DMS79 treated with DMSO at 0.1 percent for 48 hours (cell line): Measurements from ENCODE around the gene AQP10.
A peak's percentile ranks its signal among the peaks of the same experiment; 100 is the strongest.
"Not testable (repeated sequence)": the region's sequence is repeated elsewhere in the genome, so short reads cannot be mapped to it uniquely, and the experiment has no call there.

ENCODE experiments used
- DNase-seq: peaks from one replicate; lab custom pipeline; 2025; lab: John Stamatoyannopoulos, UW

Gene AQP10

GRCh38 chr1:154344977-154345837 is 24.3 kb downstream of the AQP10 start:
- DNase-seq, result no peak

- DNase-seq, result no peak
Measured at GRCh38 chr1:154346276-154346917, 25.5 kb downstream of the AQP10 start.

- DNase-seq, result no peak
Measured at GRCh38 chr1:154347961-154348360, 27.1 kb downstream of the AQP10 start.

GRCh38 chr1:154348429-154349076 is 27.7 kb downstream of the AQP10 start:
- no peak for DNase-seq

- DNase-seq, result no peak
Measured at GRCh38 chr1:154349121-154349520, 28.2 kb downstream of the AQP10 start.

- DNase-seq, result no peak
Measured at GRCh38 chr1:154350383-154350782, 29.5 kb downstream of the AQP10 start.

GRCh38 chr1:154351363-154352068 is 30.6 kb downstream of the AQP10 start:
- no peak for DNase-seq

- no peak for DNase-seq
Measured at GRCh38 chr1:154352245-154352580, 31.3 kb downstream of the AQP10 start.

GRCh38 chr1:154352581-154353459 is 31.9 kb downstream of the AQP10 start:
- DNase-seq, result peak; percentile 69

GRCh38 chr1:154353460-154353904 is 32.6 kb downstream of the AQP10 start:
- DNase-seq, result no peak

- no peak for DNase-seq
Measured at GRCh38 chr1:154353966-154354365, 33.1 kb downstream of the AQP10 start.

- no peak for DNase-seq
Measured at GRCh38 chr1:154358519-154358918, 37.6 kb downstream of the AQP10 start.

GRCh38 chr1:154360288-154360687 is 39.4 kb downstream of the AQP10 start:
- no peak for DNase-seq

GRCh38 chr1:154360881-154361280 is 40.0 kb downstream of the AQP10 start:
- DNase-seq, result not testable (repeated sequence)

- DNase-seq, result no peak
Measured at GRCh38 chr1:154361357-154361756, 40.5 kb downstream of the AQP10 start.

GRCh38 chr1:154371436-154371835 is 50.5 kb downstream of the AQP10 start:
- no peak for DNase-seq

- DNase-seq, result not testable (repeated sequence)
Measured at GRCh38 chr1:154373777-154374357, 53.0 kb downstream of the AQP10 start.
